Cardiac fibroblast (primary cell): ENCODE results near the gene FAM32A.

Experiments
- DNase-seq, 2 donors: peaks; one replicate each; pipeline versions ENCODE4 v3.0.0 to v3.0.0-alpha.2; 2010; ENCODE audit warnings: low read depth in 2 of 2
- H3K4me3 ChIP-seq, 2 donors: replicated peaks in 1 of 2; 1 replicate in 1 of 2; 2 replicates in 1 of 2; pipeline ENCODE4 v1.5.1; 2011; ENCODE audit warnings: low read depth in 2 of 2, low read length in 2 of 2, mild to moderate bottlenecking in 2 of 2, moderate library complexity in 1 of 2
- TF ChIP-seq, protein P1 (sequence below): IDR thresholded peaks from one replicate; pipeline ENCODE4 v1.5.1; 2011; ENCODE audit warnings: low read depth, mild to moderate bottlenecking, low read length, inconsistent platforms

The FAM32A gene

DNA sequence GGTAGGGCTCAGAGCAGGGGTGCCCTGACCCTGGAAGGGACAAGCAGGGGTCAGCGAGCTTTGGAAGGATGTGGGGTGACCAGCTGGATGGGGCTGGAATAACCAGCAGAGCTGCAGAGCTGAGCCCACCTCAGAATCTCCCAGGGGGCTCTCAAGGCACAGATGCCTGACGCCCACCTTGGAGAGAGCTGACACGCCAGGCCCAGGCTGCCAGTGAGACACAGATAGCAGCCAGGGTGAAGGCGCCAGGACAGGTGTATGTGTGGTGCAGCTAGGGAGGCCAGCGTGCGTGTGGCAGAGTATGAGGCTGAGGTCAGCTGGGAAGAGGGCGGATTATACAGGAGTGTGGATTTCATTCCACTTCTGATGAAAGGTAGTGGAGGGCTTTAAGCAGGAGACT, 21.4 kb downstream of the FAM32A start:
- DNase-seq: no peak
- H3K4me3 ChIP-seq: no peak overlapping the region
- TF ChIP-seq, protein P1, sequence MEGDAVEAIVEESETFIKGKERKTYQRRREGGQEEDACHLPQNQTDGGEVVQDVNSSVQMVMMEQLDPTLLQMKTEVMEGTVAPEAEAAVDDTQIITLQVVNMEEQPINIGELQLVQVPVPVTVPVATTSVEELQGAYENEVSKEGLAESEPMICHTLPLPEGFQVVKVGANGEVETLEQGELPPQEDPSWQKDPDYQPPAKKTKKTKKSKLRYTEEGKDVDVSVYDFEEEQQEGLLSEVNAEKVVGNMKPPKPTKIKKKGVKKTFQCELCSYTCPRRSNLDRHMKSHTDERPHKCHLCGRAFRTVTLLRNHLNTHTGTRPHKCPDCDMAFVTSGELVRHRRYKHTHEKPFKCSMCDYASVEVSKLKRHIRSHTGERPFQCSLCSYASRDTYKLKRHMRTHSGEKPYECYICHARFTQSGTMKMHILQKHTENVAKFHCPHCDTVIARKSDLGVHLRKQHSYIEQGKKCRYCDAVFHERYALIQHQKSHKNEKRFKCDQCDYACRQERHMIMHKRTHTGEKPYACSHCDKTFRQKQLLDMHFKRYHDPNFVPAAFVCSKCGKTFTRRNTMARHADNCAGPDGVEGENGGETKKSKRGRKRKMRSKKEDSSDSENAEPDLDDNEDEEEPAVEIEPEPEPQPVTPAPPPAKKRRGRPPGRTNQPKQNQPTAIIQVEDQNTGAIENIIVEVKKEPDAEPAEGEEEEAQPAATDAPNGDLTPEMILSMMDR: no peak

DNA sequence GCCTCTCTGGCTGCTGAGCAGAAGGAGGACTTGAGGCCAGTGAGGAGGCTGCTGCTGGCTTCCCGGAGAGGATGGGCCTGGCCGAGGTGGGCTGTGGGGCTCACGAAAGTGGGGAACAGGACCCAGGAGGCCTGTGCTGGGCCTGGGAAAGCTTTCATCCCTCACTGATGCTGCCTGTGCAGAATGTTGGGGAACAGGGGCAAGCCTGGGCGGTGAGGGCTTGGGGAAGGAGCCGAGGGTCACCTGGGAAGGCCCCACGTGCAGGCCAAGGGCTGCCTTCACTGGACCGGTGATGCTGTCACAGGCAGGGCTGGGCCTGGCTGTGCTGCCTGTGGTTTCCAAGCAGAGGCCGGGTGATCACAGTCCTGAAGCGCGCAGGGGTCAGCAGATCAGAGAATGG, 21.9 kb downstream of the FAM32A start:
- no peak overlapping the region for H3K4me3 ChIP-seq
- TF ChIP-seq, protein P1: no peak
- no peak for DNase-seq

DNA sequence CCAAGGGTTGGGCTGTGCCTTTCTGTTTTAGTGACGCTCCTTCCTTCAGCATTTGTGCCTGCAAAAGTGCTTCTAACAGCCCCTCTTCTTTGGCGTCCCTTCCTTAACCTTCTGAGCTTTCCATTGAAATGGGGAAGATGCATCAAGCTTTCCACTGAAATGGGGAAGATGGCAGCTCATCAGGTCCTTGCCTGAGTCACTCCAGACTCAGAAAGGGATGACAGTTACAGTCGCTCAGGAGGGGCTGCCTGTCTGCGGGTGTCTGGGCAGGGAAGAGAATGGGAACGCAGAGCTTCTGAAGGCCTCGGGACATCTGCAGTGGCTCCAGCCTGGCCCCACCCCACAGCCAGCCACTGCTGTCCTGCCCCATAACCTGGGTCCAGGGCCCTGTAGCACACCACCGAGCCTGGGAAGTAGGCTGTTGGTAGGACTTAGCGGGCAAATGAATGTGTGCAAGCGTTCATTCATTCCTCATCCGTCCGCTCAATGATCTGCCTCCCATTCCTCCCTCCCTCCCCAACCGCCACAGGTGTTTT, 22.3 kb downstream of the FAM32A start:
- no peak overlapping the region for H3K4me3 ChIP-seq
- no peak for DNase-seq
- TF ChIP-seq, protein P1: no peak

DNA sequence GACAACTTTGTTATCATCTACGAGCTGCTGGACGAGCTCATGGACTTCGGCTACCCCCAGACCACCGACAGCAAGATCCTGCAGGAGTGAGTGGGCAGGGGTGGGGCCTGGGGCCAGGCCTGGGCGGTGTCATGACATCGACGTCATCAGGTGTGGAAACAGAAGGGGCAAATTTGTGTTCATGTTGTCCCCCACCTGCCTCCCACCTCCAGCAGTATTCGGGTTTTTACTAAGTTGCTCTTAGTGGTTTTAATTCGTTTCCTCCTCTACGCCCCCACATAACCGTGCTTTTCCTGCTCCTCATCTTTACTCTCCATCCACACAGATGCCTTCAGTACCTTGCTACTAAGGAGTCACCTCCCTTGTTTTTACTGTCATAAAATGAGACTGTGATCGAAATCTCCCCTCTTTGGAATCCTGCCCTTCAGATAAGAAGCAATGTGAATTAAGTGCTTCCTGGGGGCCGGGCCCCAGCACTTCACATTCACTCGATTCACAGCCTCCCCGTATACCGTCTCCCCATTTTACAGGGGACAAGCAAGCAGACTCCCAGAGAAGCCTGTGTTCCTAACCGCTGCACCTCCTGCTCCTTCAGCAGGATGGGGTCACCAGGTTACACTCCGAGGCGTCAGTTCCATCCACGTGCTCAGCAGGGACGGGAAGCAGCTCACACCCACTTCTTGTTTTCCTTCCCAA, 23.0 kb downstream of the FAM32A start:
- TF ChIP-seq, protein P1: no peak

DNA sequence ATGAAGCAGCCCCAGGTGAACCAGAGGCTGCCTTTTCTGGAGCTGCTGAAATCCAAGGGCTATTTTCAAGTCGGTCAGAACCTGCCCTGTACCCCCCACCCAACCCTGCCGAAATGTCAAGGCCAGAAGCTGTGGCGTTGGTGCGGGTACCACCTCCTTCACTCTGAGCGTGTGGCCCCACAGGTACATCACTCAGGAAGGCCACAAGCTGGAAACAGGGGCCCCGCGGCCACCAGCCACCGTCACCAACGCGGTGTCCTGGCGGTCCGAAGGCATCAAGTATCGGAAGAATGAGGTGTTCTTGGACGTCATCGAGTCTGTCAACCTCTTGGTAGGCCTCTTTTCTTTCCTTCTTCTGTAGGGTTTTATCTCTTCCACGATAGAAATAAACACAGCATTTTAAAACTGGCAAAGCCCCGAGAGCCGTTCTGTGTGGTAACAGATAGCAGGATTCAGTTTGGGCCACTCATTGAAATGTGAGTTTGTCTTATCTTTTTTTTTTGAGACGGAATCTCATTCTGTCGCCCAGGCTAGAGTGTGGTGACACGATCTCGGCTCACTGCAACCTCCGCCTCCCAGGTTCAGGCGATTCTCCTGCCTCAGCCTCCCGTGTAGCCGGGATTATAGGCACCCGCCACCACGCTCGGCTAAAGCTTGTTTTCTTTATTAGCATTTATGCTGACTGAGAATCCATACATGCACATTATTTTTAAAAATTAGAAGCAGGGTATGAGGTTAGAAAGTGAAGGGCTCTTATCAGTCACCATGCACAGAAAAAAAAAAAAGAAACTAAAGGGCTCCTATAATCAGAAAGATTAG, 23.8 kb downstream of the FAM32A start:
- TF ChIP-seq, protein P1: no peak
- H3K4me3 ChIP-seq: no peak overlapping the region
- no peak for DNase-seq

More for the DNA sequence above, 23.0 kb downstream of the FAM32A start:
- no peak for DNase-seq
- H3K4me3 ChIP-seq: no peak overlapping the region

DNA sequence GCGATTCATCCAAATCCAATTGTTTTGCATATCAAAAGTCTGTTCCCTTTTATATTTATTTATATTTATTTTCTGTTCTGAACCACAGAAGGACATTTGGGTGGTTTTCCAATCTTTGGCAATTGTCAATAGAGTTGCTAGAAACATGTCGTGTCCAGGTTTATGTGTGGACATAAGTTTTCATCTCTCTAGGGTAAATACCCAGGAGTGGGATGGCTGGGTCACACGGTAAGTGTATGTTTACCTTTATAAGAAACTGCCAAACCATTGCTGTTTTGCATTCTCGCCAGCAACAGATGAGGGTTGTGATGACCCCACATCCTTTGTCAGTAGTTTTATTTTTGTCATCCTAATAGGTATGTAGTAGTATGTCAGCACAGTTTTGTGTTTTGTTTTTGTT, 25.0 kb downstream of the FAM32A start:
- no peak for DNase-seq
- TF ChIP-seq, protein P1: no peak
- H3K4me3 ChIP-seq: no peak overlapping the region
